ENCODE results near the gene JMJD6.
"Not testable (repeated sequence)": the region's sequence is repeated elsewhere in the genome, so short reads cannot be mapped to it uniquely, and the experiment has no call there.

Gene JMJD6

DNA sequence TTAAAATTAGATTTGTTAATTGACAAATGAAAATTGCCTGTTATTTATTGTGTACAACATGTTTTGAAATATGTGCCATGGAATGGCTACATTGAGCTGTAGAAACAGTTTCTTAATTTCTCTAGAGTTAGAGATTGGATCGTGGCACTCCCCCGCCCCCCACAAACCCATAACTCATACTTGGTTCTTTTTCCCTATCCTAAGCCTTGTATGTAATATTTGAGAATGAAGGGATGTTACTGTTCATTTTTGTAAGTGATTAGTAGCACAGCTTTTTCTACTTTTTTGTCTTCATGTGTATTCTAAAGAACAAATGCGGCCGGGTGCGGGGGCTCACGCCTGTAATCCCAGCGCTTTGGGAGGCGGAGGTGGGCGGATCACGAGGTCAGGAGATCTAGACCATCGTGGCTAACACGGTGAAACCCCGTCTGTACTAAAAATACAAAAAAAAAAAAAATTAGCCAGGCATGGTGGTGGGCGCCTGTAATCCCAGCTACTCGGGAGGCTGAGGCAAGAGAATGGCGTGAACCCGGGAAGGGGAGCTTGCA, 13.2 kb upstream of the JMJD6 start:
- H4K5ac ChIP-seq (ENCODE audit: low read length); H3K23ac ChIP-seq (ENCODE audit: low read length); H2BK15ac ChIP-seq (replicated peaks; ENCODE audit: low read depth); H3K4me2 ChIP-seq (ENCODE audit: low read length); H3K4me3 ChIP-seq (ENCODE audit: low read length); H3K27me3 ChIP-seq (ENCODE audit: insufficient read depth, low read length, poor library complexity); H3K18ac ChIP-seq (ENCODE audit: low read length); DNase-seq; H4K8ac ChIP-seq (ENCODE audit: low read depth, low read length); H3K79me1 ChIP-seq (ENCODE audit: low read length); H3K4me1 ChIP-seq (ENCODE audit: control insufficient read depth, low read depth, low read length); H2AK5ac ChIP-seq (ENCODE audit: low read length); H3K4ac ChIP-seq (ENCODE audit: low read depth, low read length); H2BK5ac ChIP-seq (ENCODE audit: low read length); H2BK120ac ChIP-seq (ENCODE audit: low read depth, low read length); H3K27ac ChIP-seq (ENCODE audit: low read depth, low read length); H3K56ac ChIP-seq (ENCODE audit: low read length); H3K9ac ChIP-seq (ENCODE audit: low read length): not testable (repeated sequence)
- WGBS (ENCODE audit: extremely low coverage, insufficient coverage, low lambda C conversion rate) = no CpG with 5 or more reads among the region's 17 CpGs
- peaks cover 10% of the 10 kb centered on the region for H3K36me3 ChIP-seq (ENCODE audit: control insufficient read depth, insufficient read depth, low read length)
- peaks cover 27% of the 10 kb centered on the region for H3K79me2 ChIP-seq (ENCODE audit: control insufficient read depth, insufficient read depth, low read length)

DNA sequence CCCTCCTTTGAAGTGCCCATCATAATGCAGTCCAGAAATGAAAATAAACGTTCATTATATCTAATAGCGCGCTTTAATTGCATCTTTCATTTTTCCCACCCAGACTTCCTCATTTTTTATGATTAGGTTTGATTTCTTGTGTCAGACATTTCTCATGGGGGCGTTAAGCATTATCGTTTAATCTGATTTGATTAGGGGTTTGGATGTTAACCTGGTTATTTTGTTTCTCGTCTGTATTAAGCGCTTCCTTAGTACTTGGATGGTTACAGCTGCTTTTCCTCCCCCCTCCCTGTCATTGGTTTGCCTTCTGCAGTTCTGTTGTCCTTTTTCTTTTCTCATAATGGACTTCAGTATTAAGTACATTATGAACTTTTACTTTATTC, 12.1 kb upstream of the JMJD6 start:
- no peak overlapping the region for H4K5ac ChIP-seq (ENCODE audit: low read length)
- H4K8ac ChIP-seq (ENCODE audit: low read depth, low read length) = no peak overlapping the region
- DNase-seq = no peak
- no peaks in the 10 kb centered on the region for H3K27me3 ChIP-seq (ENCODE audit: insufficient read depth, low read length, poor library complexity)
- no peak overlapping the region for H2BK15ac ChIP-seq (replicated peaks; ENCODE audit: low read depth)
- peaks cover 15% of the 10 kb centered on the region for H3K36me3 ChIP-seq (ENCODE audit: control insufficient read depth, insufficient read depth, low read length)
- H3K27ac ChIP-seq (ENCODE audit: low read depth, low read length) = no peak overlapping the region
- peak overlapping the region; percentile 93 for H3K56ac ChIP-seq (ENCODE audit: low read length)
- H3K9ac ChIP-seq (ENCODE audit: low read length) = peak overlapping the region; percentile 91
- no peak overlapping the region for H3K4ac ChIP-seq (ENCODE audit: low read depth, low read length)
- no peak overlapping the region for H2BK5ac ChIP-seq (ENCODE audit: low read length)
- no peak overlapping the region for H3K23ac ChIP-seq (ENCODE audit: low read length)
- H3K18ac ChIP-seq (ENCODE audit: low read length) = peak overlapping the region; percentile 82
- H3K4me1 ChIP-seq (ENCODE audit: control insufficient read depth, low read depth, low read length) = peaks cover 4% of the 10 kb centered on the region
- peaks cover 35% of the 10 kb centered on the region for H3K79me2 ChIP-seq (ENCODE audit: control insufficient read depth, insufficient read depth, low read length)
- WGBS (ENCODE audit: extremely low coverage, insufficient coverage, low lambda C conversion rate) = no CpG with 5 or more reads among the region's 7 CpGs
- H2AK5ac ChIP-seq (ENCODE audit: low read length) = no peak overlapping the region
- H3K79me1 ChIP-seq (ENCODE audit: low read length) = peaks cover 2% of the 10 kb centered on the region
- no peak overlapping the region for H2BK120ac ChIP-seq (ENCODE audit: low read depth, low read length)
- peak overlapping the region; percentile 12 for H3K4me2 ChIP-seq (ENCODE audit: low read length)
- peak overlapping the region; percentile 83 for H3K4me3 ChIP-seq (ENCODE audit: low read length)

DNA sequence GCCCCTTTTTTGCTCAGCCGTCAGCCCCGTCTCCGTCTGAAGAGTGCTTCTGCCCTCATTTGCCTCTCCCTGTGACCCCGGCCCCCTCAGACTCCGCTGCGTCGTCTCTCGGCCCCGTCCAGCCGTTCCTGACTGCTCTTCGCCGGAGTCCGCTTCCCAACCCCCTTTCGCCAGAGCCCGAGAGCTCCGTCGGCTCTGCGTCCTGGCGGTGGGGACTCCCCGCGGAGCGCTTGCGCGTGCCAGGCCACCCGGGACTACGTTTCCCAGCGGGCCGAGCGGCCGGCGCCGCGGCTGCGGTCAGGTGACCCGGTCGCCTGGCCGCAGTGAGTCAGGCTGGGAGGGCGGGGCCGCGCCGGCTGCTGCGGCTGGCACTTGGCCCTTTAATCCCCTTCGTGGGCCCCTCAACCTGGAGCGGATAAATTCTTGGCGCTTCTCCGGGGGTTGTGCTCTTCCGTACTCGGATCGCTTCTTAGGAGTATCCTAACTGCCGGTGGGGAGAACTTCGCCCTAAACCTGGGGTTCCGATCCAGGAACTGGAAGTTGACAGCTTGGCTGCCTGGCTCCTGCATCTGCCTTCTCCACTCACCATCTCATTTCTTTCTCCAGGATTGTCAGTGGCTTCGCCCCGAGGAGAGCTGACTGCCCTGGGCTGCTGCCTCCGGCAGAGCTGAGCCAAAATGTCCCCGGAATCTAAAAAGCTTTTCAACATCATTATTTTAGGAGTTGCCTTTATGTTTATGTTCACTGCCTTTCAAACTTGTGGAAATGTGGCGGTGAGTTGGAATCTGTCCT, 11.5 kb upstream of the JMJD6 start, which contains the start of gene MFSD11:
MFSD11 (plus strand) TSS at position 444 of the 792 bp plus-strand sequence; CDS start at position 678, 234 bp downstream.
- Histone ChIP-seq H3K27me3 (ENCODE audit: insufficient read depth, low read length, poor library complexity) (no peaks in the 10 kb centered on the region), H3K79me2 (ENCODE audit: control insufficient read depth, insufficient read depth, low read length) (peaks cover 37% of the 10 kb centered on the region), H3K56ac (ENCODE audit: low read length) (peak within 1 kb of the TSS; percentile 100), H2BK15ac (replicated peaks; ENCODE audit: low read depth) (no peak within 1 kb of the TSS), H4K8ac (ENCODE audit: low read depth, low read length) (no peak within 1 kb of the TSS), H3K9ac (ENCODE audit: low read length) (peak within 1 kb of the TSS; percentile 100), H3K4me3 (ENCODE audit: low read length) (peak within 1 kb of the TSS; percentile 84), H3K4me2 (ENCODE audit: low read length) (peak within 1 kb of the TSS; percentile 85), H3K4me1 (ENCODE audit: control insufficient read depth, low read depth, low read length) (peaks cover 4% of the 10 kb centered on the region), H3K27ac (ENCODE audit: low read depth, low read length) (peak within 1 kb of the TSS; percentile 100), H3K79me1 (ENCODE audit: low read length) (peaks cover 2% of the 10 kb centered on the region), H3K18ac (ENCODE audit: low read length) (peak within 1 kb of the TSS; percentile 97), H4K5ac (ENCODE audit: low read length) (no peak within 1 kb of the TSS), H2BK5ac (ENCODE audit: low read length) (peak within 1 kb of the TSS; percentile 97), H2AK5ac (ENCODE audit: low read length) (peak within 1 kb of the TSS; percentile 93), H2BK120ac (ENCODE audit: low read depth, low read length) (peak within 1 kb of the TSS; percentile 83), H3K36me3 (ENCODE audit: control insufficient read depth, insufficient read depth, low read length) (peaks cover 16% of the 10 kb centered on the region), H3K4ac (ENCODE audit: low read depth, low read length) (peak within 1 kb of the TSS; percentile 74), H3K23ac (ENCODE audit: low read length) (peak within 1 kb of the TSS; percentile 100)
- no CpG with 5 or more reads among the region's 57 CpGs for WGBS (ENCODE audit: extremely low coverage, insufficient coverage, low lambda C conversion rate)
- DNase-seq = peak; percentile 98

DNA sequence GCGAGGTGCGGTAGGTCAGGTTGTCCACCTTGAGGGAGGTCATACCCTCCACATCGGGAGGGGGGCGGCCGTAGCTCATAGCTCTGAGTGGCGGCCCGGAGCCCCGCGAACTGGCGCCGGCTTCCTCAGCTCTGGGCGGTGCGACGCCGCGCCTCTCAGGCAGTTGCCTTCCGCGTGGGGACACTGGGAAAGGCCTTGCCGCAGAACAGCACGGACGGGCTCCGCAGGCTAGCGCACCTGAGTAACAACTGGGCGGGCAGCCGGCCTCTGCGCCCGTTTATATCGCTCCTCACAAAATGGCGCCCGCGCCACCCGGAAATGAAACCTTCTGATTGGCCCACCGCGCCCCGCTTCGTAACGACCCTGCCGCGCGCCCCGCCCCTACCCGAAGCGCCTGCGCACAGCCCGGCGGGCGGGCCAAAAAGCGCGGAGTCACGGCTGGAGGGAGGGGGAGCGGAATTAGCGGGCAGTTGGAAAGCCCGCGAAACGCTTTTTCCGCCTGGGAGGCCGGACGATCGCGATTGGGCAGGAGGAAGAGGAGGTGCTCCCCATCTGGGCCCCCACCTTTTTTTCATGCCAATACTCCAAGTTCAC, 10.8 kb upstream of the JMJD6 start, which contains the start of gene SRSF2:
SRSF2 (minus strand) TSS at position 250 of the 594 bp plus-strand sequence; CDS start at position 79, 171 bp downstream.
- Histone ChIP-seq H3K4me1 (ENCODE audit: control insufficient read depth, low read depth, low read length) (peaks cover 4% of the 10 kb centered on the region), H2BK5ac (ENCODE audit: low read length) (peak within 1 kb of the TSS; percentile 97), H2BK120ac (ENCODE audit: low read depth, low read length) (peak within 1 kb of the TSS; percentile 83), H2BK15ac (replicated peaks; ENCODE audit: low read depth) (no peak within 1 kb of the TSS), H3K18ac (ENCODE audit: low read length) (peak within 1 kb of the TSS; percentile 97), H3K4me2 (ENCODE audit: low read length) (peak within 1 kb of the TSS; percentile 85), H3K56ac (ENCODE audit: low read length) (peak within 1 kb of the TSS; percentile 100), H3K36me3 (ENCODE audit: control insufficient read depth, insufficient read depth, low read length) (peaks cover 17% of the 10 kb centered on the region), H2AK5ac (ENCODE audit: low read length) (peak within 1 kb of the TSS; percentile 93), H3K27me3 (ENCODE audit: insufficient read depth, low read length, poor library complexity) (no peaks in the 10 kb centered on the region), H3K4me3 (ENCODE audit: low read length) (peak within 1 kb of the TSS; percentile 84), H3K9ac (ENCODE audit: low read length) (peak within 1 kb of the TSS; percentile 100), H4K5ac (ENCODE audit: low read length) (no peak within 1 kb of the TSS), H3K4ac (ENCODE audit: low read depth, low read length) (peak within 1 kb of the TSS; percentile 74), H3K79me2 (ENCODE audit: control insufficient read depth, insufficient read depth, low read length) (peaks cover 38% of the 10 kb centered on the region), H4K8ac (ENCODE audit: low read depth, low read length) (no peak within 1 kb of the TSS), H3K79me1 (ENCODE audit: low read length) (peaks cover 2% of the 10 kb centered on the region), H3K27ac (ENCODE audit: low read depth, low read length) (peak within 1 kb of the TSS; percentile 100), H3K23ac (ENCODE audit: low read length) (peak within 1 kb of the TSS; percentile 100)
- no CpG with 5 or more reads among the region's 60 CpGs for WGBS (ENCODE audit: extremely low coverage, insufficient coverage, low lambda C conversion rate)
- DNase-seq = peak; percentile 100

DNA sequence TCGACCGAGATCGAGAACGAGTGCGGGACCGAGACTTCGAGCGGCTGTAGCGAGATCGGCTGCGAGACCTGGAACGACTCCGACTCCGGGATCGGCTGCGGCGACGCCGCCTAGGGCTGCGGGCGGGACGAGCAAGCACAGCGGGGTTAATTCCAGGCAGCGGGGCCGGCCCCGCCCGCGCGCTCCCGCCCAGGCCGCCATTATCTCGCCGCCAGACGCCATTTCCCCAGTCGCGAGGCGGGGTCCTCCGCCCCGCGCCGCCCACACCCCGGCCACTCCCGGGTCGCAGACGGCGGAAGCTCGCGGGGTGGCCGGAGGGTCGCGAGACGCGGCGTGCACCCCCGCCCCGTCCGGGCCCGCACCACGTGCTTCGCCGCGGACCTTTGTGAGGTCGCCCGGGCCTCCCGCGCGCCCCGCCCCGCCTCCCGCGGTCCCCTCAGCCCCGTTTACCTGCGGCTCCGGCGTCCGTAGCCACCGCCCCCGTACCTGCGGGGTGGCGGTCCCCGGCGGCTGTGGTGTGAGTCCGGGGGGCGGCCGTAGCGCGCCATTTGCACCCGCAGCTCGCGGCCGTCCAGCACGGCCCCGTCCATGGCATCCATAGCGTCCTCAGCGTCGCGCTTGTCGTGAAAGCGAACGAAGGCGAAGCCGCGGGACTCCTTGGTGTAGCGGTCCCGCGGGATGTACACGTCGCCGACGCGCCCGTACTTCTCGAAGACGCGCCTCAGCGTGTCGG, 10.1 kb upstream of the JMJD6 start:
- H3K56ac ChIP-seq (ENCODE audit: low read length) = peak overlapping the region; percentile 100
- H3K79me1 ChIP-seq (ENCODE audit: low read length) = peaks cover 2% of the 10 kb centered on the region
- H3K4me3 ChIP-seq (ENCODE audit: low read length) = peak overlapping the region; percentile 84
- peak overlapping the region; percentile 82 for H3K27ac ChIP-seq (ENCODE audit: low read depth, low read length)
- no peaks in the 10 kb centered on the region for H3K27me3 ChIP-seq (ENCODE audit: insufficient read depth, low read length, poor library complexity)
- peak overlapping the region; percentile 73 for H3K18ac ChIP-seq (ENCODE audit: low read length)
- DNase-seq = peak; percentile 73
- peak overlapping the region; percentile 97 for H2BK5ac ChIP-seq (ENCODE audit: low read length)
- H4K8ac ChIP-seq (ENCODE audit: low read depth, low read length) = no peak overlapping the region
- peak overlapping the region; percentile 62 for H2BK120ac ChIP-seq (ENCODE audit: low read depth, low read length)
- H3K36me3 ChIP-seq (ENCODE audit: control insufficient read depth, insufficient read depth, low read length) = peaks cover 17% of the 10 kb centered on the region
- H4K5ac ChIP-seq (ENCODE audit: low read length) = no peak overlapping the region
- H3K4ac ChIP-seq (ENCODE audit: low read depth, low read length) = peak overlapping the region; percentile 74
- no peak overlapping the region for H2BK15ac ChIP-seq (replicated peaks; ENCODE audit: low read depth)
- peak overlapping the region; percentile 100 for H3K23ac ChIP-seq (ENCODE audit: low read length)
- H3K9ac ChIP-seq (ENCODE audit: low read length) = peak overlapping the region; percentile 100
- H2AK5ac ChIP-seq (ENCODE audit: low read length) = peak overlapping the region; percentile 93
- H3K4me2 ChIP-seq (ENCODE audit: low read length) = no peak overlapping the region
- peaks cover 4% of the 10 kb centered on the region for H3K4me1 ChIP-seq (ENCODE audit: control insufficient read depth, low read depth, low read length)
- H3K79me2 ChIP-seq (ENCODE audit: control insufficient read depth, insufficient read depth, low read length) = peaks cover 38% of the 10 kb centered on the region
- no CpG with 5 or more reads among the region's 117 CpGs for WGBS (ENCODE audit: extremely low coverage, insufficient coverage, low lambda C conversion rate)

Data from mesendoderm (in vitro differentiated cells).